ENCODE measurements around the gene SH3PXD2A. TPM values are rescaled to one million over a fixed set of nuclear protein-coding genes. Genes with fewer than 3 reads are reported as not detected.

The SH3PXD2A gene
- total and polyA plus RNA-seq, 12 donors: 5.7 to 34.5 (median 19.2) TPM

DNA sequence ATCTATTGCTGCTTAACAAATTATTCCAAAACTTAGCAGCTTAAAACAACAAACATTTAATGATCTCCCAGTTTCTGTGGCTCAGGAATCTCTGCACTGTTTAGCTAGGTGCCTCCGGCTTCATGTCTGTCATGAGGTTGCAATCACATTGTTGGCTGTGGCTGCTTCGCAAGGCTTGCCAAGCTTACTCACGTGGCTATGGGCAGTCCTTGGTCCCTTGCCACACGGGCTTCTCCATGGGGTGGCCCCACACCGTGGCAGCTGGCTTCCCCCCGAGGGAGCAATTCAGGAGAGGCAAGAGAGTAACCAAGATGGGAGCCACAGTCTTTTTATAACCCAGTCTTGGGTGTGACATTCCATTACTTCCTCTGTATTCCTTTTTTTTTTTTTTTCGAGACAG, 294.5 kb downstream of the SH3PXD2A start:
- 66 to 85% (median 76%) methylated on average over 7 of the region's 7 CpGs for WGBS, 4 donors

DNA sequence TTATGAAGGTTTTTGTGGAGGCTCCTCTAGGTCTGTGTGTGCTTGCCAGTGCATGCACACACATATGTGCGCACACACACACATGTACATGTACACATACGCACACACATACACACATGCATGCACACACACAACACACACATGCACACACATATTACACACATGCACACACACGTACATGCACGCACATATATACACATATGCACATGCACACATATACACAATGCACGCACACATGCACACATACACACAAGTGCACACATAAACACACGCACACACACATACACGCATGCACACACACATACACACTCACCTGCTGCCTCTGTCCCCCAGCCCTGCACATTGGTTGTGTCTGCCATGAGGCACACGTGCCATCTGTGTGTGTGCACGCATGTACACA, 295.6 kb downstream of the SH3PXD2A start:
- H3K4me1 ChIP-seq (replicated peaks in 1 of 2): peaks cover 8 to 11% of the 10 kb centered on the region in 2 donors
- no peaks in the 10 kb centered on the region for H3K9me3 ChIP-seq (replicated peaks in 1 of 3)
- no peak overlapping the region for H3K4me3 ChIP-seq
- H3K36me3 ChIP-seq (replicated peaks in 1 of 2): no peaks in the 10 kb centered on the region
- H3K27me3 ChIP-seq: no peaks in the 10 kb centered on the region
- TF ChIP-seq, protein P1, sequence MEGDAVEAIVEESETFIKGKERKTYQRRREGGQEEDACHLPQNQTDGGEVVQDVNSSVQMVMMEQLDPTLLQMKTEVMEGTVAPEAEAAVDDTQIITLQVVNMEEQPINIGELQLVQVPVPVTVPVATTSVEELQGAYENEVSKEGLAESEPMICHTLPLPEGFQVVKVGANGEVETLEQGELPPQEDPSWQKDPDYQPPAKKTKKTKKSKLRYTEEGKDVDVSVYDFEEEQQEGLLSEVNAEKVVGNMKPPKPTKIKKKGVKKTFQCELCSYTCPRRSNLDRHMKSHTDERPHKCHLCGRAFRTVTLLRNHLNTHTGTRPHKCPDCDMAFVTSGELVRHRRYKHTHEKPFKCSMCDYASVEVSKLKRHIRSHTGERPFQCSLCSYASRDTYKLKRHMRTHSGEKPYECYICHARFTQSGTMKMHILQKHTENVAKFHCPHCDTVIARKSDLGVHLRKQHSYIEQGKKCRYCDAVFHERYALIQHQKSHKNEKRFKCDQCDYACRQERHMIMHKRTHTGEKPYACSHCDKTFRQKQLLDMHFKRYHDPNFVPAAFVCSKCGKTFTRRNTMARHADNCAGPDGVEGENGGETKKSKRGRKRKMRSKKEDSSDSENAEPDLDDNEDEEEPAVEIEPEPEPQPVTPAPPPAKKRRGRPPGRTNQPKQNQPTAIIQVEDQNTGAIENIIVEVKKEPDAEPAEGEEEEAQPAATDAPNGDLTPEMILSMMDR (IDR thresholded peaks at IDR 0.05): no peak
- no peak for TF ChIP-seq POLR2A (IDR thresholded peaks at IDR 0.05)
- intact Hi-C loops (cut with DNase I): no loop called here
- no peak overlapping the region for H3K27ac ChIP-seq
- 72 to 89% (median 75%) methylated on average over 5 to 9 of the region's 9 CpGs for WGBS, 4 donors
- no peak for DNase-seq

More for the DNA sequence above, 294.5 kb downstream of the SH3PXD2A start:
- Histone ChIP-seq H3K4me3 (no peak overlapping the region), H3K27me3 (no peaks in the 10 kb centered on the region), H3K9me3 (replicated peaks in 1 of 3) (no peaks in the 10 kb centered on the region), H3K36me3 (replicated peaks in 1 of 2) (no peaks in the 10 kb centered on the region), H3K4me1 (replicated peaks in 1 of 2) (peaks cover 4 to 5% of the 10 kb centered on the region in 2 donors), H3K27ac (no peak overlapping the region)
- intact Hi-C loops (cut with DNase I): no loop called here
- TF ChIP-seq POLR2A (IDR thresholded peaks at IDR 0.05): no peak
- TF ChIP-seq, protein P1 (IDR thresholded peaks at IDR 0.05): no peak
- no peak for DNase-seq

DNA sequence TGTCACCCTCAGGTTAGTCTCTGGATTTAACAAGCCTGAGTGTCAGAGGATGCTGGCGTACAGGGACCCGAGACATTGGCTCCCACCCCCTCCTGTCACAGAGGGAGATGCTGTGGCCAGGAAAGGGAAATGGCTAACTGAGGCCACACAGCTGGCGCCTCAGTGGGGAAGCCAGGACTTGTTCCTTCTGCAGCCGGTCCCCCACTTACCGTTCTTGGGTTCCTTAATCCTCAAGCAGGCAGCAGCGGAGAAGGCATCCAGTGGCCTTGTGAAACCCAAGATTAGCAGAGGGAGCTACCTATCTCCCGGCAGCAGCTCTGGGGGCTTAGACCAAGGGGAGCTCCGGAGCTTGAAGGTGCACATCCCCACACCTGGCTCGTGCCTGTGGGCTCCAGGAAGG, 296.5 kb downstream of the SH3PXD2A start:
- no peak for DNase-seq
- 68 to 73% (median 72%) methylated on average over 7 to 9 of the region's 9 CpGs for WGBS, 4 donors
- no peaks in the 10 kb centered on the region for H3K27me3 ChIP-seq

DNA sequence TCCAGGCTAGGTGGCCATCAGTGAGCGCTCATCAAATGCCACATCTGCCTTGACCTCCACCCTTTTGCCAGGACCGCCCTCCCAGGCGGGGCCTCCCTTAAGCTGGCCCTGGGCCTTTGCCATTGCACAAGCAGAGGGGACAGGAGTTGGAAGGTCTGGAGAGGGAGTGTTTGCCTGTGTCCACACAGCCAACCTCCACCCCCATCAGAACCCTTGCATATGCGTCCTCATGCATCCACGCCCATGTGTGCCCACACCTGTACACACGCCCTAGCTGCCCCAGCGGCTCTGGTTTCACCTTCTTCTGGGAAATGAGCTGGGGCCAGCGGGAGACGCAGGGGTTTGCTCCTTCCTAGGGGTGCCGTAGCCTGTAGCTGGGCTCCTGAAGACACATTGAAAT, 297.9 kb downstream of the SH3PXD2A start:
- Histone ChIP-seq H3K4me1 (replicated peaks in 1 of 2) (peaks cover 4 to 6% of the 10 kb centered on the region in 2 donors), H3K36me3 (replicated peaks in 1 of 2) (no peaks in the 10 kb centered on the region), H3K9me3 (replicated peaks in 1 of 3) (no peaks in the 10 kb centered on the region), H3K27ac (no peak overlapping the region), H3K4me3 (no peak overlapping the region), H3K27me3 (no peaks in the 10 kb centered on the region)
- TF ChIP-seq, protein P1 (IDR thresholded peaks at IDR 0.05): no peak
- no peak for TF ChIP-seq POLR2A (IDR thresholded peaks at IDR 0.05)
- 90 to 97% (median 95%) methylated on average over 8 to 10 of the region's 10 CpGs for WGBS, 4 donors
- intact Hi-C loops (cut with DNase I): no loop called here
- no peak for DNase-seq

More for the DNA sequence above, 296.5 kb downstream of the SH3PXD2A start:
- Histone ChIP-seq H3K4me1 (replicated peaks in 1 of 2) (peaks cover 6 to 9% of the 10 kb centered on the region in 2 donors), H3K36me3 (replicated peaks in 1 of 2) (no peaks in the 10 kb centered on the region), H3K4me3 (no peak overlapping the region), H3K27ac (no peak overlapping the region), H3K9me3 (replicated peaks in 1 of 3) (no peaks in the 10 kb centered on the region)
- intact Hi-C loops (cut with DNase I): no loop called here
- TF ChIP-seq, protein P1 (IDR thresholded peaks at IDR 0.05): no peak
- TF ChIP-seq POLR2A (IDR thresholded peaks at IDR 0.05): no peak

Data from adrenal gland (tissue), 12 donors.